Fibroblast of pulmonary artery (primary cell): ENCODE results near the gene MB.

ENCODE experiments used
- DNase-seq: peaks from one replicate; pipeline ENCODE4 v3.0.0-alpha.2; 2010; ENCODE audit warnings: low read depth
- H3K4me3 ChIP-seq: replicated peaks from 2 replicates; pipeline ENCODE4 v1.5.1; 2011; ENCODE audit warnings: low read depth, mild to moderate bottlenecking, control low read depth, low read length, moderate library complexity
- CTCF ChIP-seq: IDR thresholded peaks from 2 replicates; pipeline ENCODE4 v1.5.1; 2011; ENCODE audit warnings: mild to moderate bottlenecking, control low read depth, low read length, inconsistent platforms; ENCODE audit errors: missing control alignments

MB gene

GRCh38 chr22:35590634-35591295, 26.4 kb downstream of the MB start:
- no peak for TF ChIP-seq CTCF
- H3K4me3 ChIP-seq: no peak overlapping the region
- no peak for DNase-seq

- no peak for TF ChIP-seq CTCF
- H3K4me3 ChIP-seq: no peak overlapping the region
- no peak for DNase-seq
These were observed 27.4 kb downstream of the MB start for GRCh38 chr22:35589756-35590093.

- TF ChIP-seq CTCF: no peak
- H3K4me3 ChIP-seq: no peak overlapping the region
- peak; percentile 62 for DNase-seq
These were observed 27.9 kb downstream of the MB start for GRCh38 chr22:35589071-35589755.

GRCh38 chr22:35587896-35588295, 29.2 kb downstream of the MB start:
- no peak for TF ChIP-seq CTCF

GRCh38 chr22:35587447-35587870, 29.7 kb downstream of the MB start:
- TF ChIP-seq CTCF: no peak
- H3K4me3 ChIP-seq: no peak overlapping the region
- DNase-seq: no peak

More at GRCh38 chr22:35587896-35588295, 29.2 kb downstream of the MB start:
- no peak for DNase-seq
- no peak overlapping the region for H3K4me3 ChIP-seq

GRCh38 chr22:35586771-35587170, 30.4 kb downstream of the MB start:
- no peak for TF ChIP-seq CTCF
- H3K4me3 ChIP-seq: no peak overlapping the region
- DNase-seq: no peak
